ENCODE data around the gene PHLDA2. TPM values are rescaled to one million over a fixed set of nuclear protein-coding genes. Genes with fewer than 3 reads are reported as not detected.

The PHLDA2 gene
- total RNA-seq, 6 experiments from 2014 or later: 102 to 149 (median 125) TPM

DNA sequence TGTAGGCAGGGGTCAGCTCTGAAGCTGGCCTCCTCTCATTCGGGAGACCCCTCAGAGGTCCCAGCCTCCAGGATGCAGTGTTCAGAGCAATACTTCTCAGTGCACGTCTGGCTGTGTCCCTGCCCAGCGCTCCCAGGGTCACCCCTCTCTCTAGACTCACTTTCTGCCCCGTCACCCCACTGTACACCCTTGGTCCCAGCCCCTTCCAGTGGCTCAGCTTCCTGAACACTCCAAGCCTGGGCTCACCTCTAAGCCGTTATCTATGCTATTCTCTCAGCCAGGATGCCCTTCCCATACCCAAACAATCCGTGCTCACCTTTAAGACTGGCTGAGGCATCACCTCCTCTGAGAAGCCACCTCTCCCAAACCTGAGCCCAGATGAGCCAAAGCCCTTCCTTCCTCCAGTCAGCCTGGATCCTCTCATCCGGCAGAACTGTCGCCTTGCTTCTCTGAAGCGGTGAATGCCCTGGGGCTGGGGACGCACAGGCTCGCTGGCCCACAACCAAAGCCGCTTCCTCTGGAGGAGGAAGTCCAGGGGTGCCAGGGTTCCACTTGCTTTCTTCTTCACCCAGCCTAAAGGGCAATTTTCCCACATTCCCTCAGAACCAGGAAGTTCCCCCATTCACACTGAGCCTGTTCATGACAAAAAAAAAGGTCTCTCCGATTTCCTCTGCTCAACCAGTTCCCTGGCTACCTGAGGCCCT is 30.0 kb downstream of the PHLDA2 start:
- Mint-ChIP-seq H3K9me3 (no peaks in the 10 kb centered on the region), H3K27me3 (ENCODE audit: insufficient read depth) (no peaks in the 10 kb centered on the region; the same call in 1 of the 2 replicates), H3K4me3 (no peak overlapping the region; the same call in 1 of the 2 replicates), H3K4me1 (ENCODE audit: low read depth) (peaks cover 37% of the 10 kb centered on the region), H3K36me3 (ENCODE audit: low read depth) (no peaks in the 10 kb centered on the region), H3K27ac (peak overlapping the region; percentile 95)
- TF ChIP-seq CTCF (IDR thresholded peaks at IDR 0.05): no peak
- no peak for DNase-seq

GRCh38 chr11:2898366-2899079 is 30.7 kb downstream of the PHLDA2 start:
- no peaks in the 10 kb centered on the region for H3K9me3 Mint-ChIP-seq
- peak overlapping the region; percentile 95 for H3K27ac Mint-ChIP-seq

GRCh38 chr11:2897048-2897447 is 32.2 kb downstream of the PHLDA2 start:
- Mint-ChIP-seq H3K27me3 (ENCODE audit: insufficient read depth) (no peaks in the 10 kb centered on the region; the same call in 1 of the 2 replicates), H3K9me3 (no peaks in the 10 kb centered on the region), H3K36me3 (ENCODE audit: low read depth) (no peaks in the 10 kb centered on the region), H3K4me1 (ENCODE audit: low read depth) (peaks cover 30% of the 10 kb centered on the region), H3K27ac (no peak overlapping the region), H3K4me3 (no peak overlapping the region)
- DNase-seq: no peak
- TF ChIP-seq CTCF (IDR thresholded peaks at IDR 0.05): no peak

More at GRCh38 chr11:2898366-2899079, 30.7 kb downstream of the PHLDA2 start:
- DNase-seq: peak; percentile 77
- H3K4me3 Mint-ChIP-seq: peak overlapping the region; percentile 77
- no peak for TF ChIP-seq CTCF (IDR thresholded peaks at IDR 0.05)
- peaks cover 31% of the 10 kb centered on the region for H3K4me1 Mint-ChIP-seq (ENCODE audit: low read depth)
- no peaks in the 10 kb centered on the region; the same call in 1 of the 2 replicates for H3K27me3 Mint-ChIP-seq (ENCODE audit: insufficient read depth)
- no peaks in the 10 kb centered on the region for H3K36me3 Mint-ChIP-seq (ENCODE audit: low read depth)

DNA sequence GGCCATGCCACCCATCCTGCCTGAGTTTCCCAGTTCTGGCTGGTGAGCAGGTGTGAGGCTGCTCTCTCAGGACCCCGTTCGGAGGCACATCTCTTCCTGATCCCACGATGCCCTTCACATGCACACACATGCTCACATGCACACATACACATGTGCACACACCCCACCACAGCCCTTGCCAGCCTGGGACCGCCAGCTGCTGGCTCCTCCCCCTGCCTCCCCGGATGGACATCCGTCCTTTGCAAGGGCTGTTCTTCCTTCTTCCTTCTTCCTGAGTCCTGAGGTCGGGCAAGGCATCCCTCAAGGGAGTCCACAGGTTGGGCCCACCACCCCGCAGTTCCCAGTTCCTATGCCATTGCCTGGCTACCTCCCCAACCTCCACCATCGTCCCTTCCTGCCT is 33.2 kb downstream of the PHLDA2 start:
- Mint-ChIP-seq H3K4me1 (ENCODE audit: low read depth) (peaks cover 36% of the 10 kb centered on the region), H3K27me3 (ENCODE audit: insufficient read depth) (no peaks in the 10 kb centered on the region; the same call in 1 of the 2 replicates), H3K36me3 (ENCODE audit: low read depth) (no peaks in the 10 kb centered on the region), H3K9me3 (no peaks in the 10 kb centered on the region), H3K4me3 (no peak overlapping the region), H3K27ac (no peak overlapping the region)
- no peak for TF ChIP-seq CTCF (IDR thresholded peaks at IDR 0.05)
- no peak for DNase-seq

GRCh38 chr11:2893935-2894334 is 35.3 kb downstream of the PHLDA2 start:
- H3K36me3 Mint-ChIP-seq (ENCODE audit: low read depth): no peaks in the 10 kb centered on the region
- TF ChIP-seq CTCF (IDR thresholded peaks at IDR 0.05): no peak
- no peaks in the 10 kb centered on the region for H3K9me3 Mint-ChIP-seq
- H3K4me3 Mint-ChIP-seq: no peak overlapping the region
- H3K27ac Mint-ChIP-seq: no peak overlapping the region
- H3K4me1 Mint-ChIP-seq (ENCODE audit: low read depth): peaks cover 21% of the 10 kb centered on the region
- no peaks in the 10 kb centered on the region; the same call in 1 of the 2 replicates for H3K27me3 Mint-ChIP-seq (ENCODE audit: insufficient read depth)
- DNase-seq: no peak

Data from HFFc6 (cell line).